HG03097 (cell line): ENCODE results near the gene LRP6.

Source experiments
- ATAC-seq: cut with Tn5 transposase; IDR thresholded peaks from one replicate; pipeline ENCODE4 v1.9.1; 2021; ENCODE audit not compliant: unreplicated experiment, low FRiP score

The LRP6 gene

DNA sequence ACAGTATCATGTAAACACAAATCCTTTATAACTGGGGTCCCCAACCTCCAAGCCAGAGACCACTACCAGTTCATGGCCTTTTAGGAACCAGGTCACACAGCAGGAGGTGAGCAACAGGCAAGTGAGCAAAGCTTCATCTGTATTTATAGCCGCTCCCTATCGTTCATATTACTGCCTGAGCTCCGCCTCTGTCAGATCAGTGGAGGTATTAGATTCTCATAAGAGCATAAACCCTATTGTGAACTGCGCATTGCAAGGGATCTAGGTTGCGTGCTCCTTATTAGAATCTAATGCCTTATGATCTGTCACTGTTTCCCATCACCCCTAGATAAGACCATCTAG lies 49.9 kb downstream of the LRP6 start:
- no peak for ATAC-seq

DNA sequence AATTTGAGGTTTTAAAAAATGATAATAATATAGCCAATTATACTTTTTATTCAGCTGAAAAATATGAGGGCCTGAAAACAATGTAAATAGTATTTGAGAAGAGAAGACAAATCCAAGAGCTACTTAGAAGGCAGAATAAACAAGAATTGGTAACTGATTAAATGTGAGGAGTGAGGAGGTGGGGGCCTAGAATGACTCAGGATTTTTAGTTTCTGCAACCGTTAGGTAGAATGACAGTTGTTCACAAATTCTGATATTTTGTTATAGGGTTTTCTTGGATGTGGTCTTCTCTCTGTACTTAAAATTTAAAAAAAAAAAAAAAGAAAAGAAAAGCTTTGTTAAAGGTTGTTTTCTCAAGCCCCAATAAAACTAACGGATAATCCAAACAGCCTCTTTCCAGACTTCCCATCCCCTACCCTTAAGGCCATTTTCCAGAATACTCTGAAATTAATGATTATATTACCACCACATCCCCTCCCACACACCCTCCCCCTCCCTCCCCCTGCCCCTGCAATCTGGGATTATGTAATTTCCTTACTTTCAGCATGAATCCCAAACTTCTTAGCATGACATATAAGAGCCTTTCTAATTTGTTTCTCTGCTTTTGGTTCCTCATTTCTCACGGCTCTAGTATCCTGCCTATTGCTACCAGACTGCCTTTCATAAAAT lies 50.4 kb downstream of the LRP6 start:
- no peak for ATAC-seq

DNA sequence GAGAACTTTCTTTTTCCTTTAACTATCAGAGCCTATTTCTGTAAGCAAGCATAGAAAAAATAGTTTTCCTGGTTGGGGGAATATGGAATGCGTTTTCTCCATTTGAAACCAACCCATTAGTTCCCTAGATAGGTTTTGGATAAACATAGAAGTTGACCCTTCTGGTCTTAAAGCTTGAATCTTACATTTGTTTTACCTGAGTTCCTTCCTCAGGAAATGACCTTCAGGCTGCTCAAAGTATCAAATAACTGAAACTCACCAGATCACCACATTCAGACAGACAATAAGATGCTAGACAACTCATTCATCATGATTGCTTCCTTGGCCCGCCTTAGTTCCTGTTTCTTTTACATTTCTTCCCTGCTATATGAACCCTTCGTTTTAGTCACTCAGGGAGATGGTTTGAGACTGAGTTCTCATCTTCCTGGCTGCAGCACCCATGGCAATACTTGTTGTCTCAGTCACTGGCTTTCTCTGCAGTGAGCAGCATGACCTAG lies 52.2 kb downstream of the LRP6 start:
- no peak for ATAC-seq

DNA sequence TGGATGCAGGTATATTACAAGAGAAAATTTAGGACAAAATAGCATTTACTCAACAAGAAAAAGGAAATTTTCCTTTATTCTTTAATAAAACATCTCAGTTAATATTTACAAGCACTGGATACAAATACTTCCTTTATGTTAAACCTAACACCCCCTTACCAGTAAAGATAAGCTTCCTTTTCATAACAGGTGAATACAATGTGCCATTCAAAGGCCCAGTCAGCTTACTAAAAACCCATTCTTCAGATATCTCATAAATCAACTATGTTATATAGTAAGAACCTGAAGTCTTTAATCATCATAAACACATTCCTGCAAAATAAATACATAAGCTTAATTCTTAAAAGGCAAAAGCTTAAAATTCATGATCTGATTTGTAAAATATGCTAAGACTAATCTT lies 52.6 kb downstream of the LRP6 start:
- no peak for ATAC-seq

DNA sequence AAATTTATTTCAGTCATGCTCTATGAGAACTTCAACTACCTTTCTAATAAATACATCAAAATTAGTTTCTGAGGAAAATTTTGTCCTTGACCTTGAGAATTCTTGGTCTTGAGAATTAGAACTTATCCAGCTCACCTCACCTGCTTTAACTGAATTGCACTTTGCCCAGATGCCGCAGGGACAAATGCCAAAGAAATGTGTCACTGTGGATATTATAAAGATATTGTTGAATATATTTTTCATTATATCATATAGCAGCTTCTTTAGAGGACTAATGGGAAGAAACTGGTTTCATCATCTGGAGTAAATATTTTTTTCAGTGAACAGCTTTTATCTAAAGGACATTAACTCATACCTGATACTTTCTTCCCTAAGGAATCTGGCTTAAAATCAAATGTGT lies 54.1 kb downstream of the LRP6 start:
- ATAC-seq = no peak

DNA sequence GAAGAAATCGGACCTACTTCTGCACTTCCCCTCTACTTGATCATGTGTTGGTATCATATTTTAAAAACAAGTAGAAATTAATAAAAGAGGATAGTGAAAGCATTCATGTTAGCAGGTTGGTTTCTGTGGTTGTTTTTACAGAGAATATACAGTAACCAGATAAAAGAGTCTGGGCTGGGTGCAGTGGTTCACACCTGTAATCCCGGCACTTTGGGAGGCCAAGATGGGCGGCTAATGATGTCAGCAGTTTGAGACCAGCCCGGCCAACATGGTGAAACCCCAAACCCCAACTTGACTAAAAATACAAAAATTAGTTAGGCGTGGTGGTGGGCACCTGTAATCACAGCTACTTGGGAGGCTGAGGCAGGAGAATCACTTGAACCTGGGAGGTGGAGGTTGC lies 55.9 kb downstream of the LRP6 start:
- no peak for ATAC-seq

DNA sequence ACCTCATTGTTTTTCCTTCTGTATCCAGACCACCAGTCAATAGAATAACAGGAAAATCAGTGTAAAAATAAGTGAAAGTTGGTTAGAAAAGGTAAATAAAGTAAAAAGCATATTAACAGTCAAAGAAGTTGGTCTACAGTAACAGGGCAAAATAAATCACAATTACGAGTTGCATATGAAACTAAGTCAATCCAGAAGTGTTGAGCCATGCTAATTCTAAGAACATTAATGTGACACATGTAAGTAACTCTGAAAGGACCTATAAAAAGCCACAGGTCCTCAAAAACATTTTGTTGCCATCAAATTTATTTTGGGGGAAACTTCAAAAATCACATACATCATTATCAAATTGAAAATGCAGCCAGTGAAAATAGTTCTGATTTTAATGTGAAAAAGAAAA lies 56.4 kb downstream of the LRP6 start:
- ATAC-seq = no peak

DNA sequence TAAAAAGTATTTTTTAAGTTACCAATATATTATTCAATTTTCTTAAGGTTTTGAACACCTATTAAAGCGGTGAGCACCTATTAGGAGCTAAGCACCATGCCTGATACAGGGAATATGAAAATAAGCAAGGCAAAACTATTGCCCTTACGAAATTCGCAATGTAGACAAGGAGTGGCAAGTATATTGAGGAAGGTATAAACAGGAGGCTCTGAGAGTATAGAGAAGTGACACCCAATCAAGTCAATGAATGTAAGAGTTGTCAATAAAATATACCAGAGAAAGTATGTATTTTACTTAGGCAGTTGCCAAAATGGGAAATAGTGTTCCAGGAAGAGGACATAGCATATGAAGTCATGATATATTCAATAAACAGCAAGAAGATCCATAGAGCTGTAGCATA lies 57.2 kb downstream of the LRP6 start:
- ATAC-seq = no peak

DNA sequence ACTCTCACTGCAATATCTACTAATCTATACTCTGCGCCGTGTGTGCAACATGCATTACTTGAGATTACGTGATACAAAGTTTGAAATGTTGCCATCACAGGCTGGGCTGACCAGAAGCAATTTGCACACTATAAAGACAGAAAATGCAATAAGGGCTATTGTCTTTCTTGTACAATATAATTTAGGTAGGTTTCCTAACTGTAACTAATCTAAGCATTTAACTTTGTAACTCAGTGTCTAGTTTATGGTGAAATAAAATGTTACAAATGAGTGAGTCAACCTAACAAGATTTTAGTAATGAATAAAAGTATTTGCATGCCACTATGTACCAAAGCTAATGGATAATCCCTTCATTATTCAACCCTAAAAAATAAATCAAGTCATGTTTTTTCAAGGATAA lies 57.8 kb downstream of the LRP6 start:
- ATAC-seq = no peak

DNA sequence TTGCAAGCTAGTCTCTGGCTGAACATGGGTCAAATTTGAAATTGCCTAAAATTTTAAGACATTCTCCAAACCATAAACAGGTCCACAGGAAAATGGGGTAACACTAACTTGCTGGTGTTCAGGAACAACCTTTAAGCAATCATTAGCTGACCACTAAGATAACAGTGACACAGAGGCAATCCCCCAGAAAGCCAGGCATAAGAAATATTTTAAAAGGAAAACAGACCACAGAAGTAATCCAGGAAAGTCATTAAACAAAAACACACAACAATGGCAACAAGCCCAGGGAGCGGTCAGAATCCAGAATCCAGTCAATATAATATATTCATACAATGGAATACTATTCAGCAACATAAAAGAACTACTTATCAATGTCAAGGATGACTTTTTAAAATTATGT lies 59.1 kb downstream of the LRP6 start:
- ATAC-seq = no peak

DNA sequence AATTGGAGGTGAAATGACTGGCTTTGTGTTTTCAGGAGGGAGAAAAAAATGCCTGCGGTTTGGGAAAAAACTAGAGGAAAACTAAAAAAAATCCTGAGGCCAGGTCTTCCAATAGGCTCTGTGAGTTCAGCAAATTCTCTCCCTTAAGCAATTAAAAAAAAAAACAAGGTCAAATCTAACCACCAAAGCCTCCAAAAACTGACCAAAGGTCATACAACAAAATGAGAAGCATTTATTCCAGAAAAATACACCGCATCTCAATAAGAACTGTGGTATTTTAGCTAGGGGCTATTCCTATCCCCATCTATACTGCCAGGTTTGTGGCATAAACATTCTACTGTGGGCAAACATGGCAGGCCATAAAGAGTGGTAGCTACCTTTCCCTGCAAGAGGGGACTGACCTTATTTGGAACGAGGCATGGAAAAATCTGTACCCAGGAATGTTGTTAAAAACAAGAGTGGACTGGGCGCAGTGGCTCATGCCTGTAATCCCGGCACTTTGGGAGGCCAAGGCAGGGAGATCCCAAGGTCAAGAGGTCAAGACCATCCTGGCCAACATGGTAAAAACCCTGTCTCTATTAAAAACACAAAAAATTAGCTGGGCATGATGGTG lies 60.0 kb downstream of the LRP6 start:
- no peak for ATAC-seq

DNA sequence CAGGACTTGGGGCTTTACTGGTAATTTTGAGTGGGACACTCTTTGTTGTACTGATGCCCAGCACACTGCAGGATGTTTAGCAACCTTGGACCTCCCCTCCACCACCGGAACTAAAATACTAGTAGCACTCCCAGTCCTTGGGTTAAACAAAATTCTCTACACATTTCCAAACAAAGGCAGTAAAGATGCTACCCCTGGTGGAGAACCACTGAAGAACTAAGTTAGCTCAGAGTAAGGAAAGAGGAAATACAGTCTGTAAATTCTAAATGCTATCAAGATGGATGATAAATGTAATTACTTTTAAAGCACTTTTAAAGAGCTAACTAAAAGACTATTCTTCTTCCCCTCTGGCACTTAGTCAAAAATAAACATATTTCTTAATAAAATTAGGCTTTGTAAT lies 64.1 kb downstream of the LRP6 start:
- no peak for ATAC-seq

DNA sequence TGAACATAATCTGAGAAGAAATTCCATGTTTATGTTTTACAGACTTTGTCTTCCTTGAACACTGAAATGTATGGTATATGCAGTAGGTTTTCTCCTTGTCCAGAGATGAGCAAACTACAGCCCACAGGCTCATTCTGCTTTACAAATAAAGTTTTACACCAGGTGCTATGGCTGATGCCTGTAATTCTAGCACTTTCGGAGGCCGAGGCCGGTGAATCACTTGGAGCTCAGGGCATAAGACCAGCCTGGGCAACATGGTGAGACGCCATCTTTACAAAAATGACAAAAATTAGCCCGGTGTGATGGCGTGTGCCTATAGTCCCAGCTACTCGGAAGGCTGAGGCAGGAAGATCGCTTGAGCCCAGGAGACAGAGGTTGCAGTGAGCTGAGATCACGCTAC lies 64.7 kb downstream of the LRP6 start:
- ATAC-seq = no peak

DNA sequence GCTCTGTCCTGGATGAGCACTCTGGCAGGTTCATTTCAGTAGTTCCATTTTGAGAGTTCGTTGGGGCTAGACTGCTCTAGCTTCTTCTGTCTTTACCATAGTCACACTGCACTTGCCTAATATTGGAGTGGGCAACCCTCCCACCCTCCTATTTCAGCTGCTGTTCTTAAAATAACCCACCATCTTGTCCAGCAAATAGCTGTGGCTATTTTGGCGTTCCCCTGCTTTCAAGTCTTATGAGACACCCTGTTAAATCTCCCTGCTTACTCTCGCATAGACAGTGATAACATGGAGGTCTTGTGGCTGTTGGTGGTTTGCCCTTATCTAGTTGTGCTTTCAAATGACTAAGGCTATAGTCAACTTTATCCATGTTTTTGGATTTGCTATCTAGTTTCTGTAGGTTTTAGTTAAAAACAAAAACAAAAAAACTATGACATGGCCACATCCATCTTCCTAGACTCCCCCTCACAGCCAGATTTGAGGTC lies 65.5 kb downstream of the LRP6 start:
- no peak for ATAC-seq

DNA sequence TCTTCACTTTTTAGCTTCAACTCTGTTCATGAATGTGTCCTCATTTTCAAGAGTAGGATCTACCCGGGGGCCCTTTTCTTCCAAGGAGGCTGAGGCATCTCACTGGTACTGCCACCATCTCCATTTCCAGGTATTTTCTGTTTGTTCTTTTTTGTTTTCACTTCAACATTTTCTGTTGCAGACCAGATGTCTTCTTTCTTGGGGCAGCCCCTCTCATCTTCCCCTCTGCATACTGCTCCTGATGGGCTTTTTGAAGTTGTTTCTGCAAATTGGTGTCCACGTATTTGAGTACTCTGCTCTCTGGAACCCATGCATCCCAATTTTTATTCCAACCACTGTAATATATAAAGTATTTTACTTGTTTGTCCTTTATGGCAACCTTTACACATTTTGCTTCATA lies 66.5 kb downstream of the LRP6 start:
- ATAC-seq = no peak

DNA sequence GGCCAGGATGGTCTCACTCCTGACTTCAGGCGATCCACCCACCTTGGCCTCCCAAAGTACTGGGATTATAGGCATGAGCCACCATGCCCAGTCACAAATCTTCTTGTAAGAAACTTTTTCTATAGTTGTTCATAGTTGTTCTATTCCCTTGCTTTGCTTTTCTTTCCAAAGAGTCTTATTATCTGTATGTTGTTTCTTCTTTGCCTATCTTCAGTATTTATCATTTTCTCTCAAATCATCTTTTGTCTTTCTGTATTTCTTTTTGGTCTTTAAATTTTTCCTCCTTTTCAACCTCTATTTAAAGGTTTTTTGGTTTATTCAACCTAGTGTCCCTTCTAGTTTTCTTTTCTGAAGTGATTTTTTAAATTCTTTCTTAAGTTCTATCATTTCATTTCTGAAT lies 68.7 kb downstream of the LRP6 start:
- ATAC-seq = no peak

DNA sequence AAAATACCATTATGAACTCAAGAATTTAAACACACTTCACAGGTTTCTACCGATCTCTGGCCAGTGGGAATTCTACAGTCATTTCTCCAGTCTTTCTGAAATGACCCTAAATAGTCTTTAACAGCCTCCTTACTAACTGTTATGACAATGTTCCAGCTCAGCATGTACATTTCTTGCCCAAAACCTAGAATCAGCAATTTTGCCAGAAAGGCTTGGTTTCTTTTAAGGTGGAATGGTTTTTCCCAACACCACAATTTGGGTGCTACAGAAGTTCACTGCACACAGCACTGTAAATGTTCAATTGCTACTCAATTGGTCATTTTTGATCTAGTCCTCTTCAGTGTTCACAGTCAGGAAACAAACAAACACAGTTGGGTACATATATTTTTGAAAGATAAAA lies 69.7 kb downstream of the LRP6 start:
- no peak for ATAC-seq

DNA sequence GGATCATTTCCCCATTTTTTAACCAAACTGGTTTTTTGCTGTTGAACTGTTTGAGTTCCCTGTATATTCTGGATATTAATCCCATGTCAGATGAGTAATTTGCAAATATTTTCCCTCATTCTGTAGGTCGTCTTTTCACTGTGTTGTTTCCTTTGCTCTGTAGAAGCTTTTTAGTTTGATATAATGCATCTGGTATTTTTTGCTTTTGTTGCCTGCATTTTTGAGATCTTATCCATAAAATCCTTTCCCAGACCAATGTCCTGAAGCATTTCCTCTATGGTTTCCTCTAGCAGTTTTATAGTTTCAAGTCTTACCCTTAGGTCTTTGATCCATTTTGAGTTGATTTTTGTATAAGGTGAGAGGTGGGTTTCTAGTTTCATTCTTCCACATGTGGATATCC lies 71.3 kb downstream of the LRP6 start:
- ATAC-seq = no peak

DNA sequence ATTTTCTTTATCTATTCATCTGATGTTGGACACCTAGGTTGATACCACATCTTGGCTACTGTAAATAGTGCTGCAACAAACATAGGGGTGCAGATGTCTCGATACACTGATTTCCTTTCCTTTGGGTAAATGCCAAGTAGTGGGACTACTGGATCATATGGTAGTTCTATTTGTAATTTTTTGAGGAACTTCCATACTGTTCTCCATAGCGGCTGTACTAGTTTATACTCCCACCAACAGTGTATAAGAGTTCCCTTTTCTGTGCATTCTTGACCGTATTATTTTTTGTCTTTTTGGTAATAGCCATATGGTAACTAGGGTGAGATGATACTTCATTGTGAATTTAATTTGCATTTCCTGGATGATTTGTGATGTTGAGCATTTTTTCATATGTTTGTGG lies 71.8 kb downstream of the LRP6 start:
- no peak for ATAC-seq

DNA sequence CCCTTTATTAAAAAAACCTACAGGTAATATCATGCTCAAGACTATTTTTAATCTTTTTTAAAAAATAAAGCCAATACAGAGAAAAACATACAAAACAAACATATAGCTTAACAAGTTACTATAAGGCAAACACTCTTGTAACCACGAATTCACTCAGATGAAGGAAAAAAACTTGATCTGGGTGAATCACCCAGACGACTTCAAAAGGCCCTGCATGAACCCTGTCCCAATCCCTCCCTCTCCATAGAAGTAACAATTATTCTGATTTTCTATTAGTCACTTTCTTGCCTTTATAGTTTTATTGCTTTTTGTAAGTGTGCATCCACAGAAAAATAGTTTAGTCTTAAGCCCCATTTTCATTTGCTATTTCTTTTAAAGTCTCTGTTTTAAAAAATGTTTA lies 72.6 kb downstream of the LRP6 start:
- ATAC-seq = no peak

DNA sequence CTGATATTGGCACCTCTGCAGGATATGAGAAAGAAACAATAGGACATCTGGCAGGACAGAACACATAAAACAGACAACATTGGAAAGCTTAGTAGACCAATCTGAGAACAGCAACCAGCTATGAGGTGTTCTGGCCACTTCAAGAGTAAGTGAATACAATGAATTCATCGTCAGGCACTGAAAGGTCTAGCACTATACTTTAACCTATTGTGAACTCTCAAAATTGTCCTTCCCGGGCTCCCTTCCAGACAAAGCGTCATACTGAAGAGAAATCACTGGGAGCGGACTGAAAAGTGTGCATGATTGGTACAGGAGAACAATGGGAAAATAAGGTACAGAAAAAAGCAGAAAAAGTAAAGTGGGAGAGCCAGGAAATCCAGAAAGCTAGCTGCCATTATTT lies 75.8 kb downstream of the LRP6 start:
- ATAC-seq = no peak

DNA sequence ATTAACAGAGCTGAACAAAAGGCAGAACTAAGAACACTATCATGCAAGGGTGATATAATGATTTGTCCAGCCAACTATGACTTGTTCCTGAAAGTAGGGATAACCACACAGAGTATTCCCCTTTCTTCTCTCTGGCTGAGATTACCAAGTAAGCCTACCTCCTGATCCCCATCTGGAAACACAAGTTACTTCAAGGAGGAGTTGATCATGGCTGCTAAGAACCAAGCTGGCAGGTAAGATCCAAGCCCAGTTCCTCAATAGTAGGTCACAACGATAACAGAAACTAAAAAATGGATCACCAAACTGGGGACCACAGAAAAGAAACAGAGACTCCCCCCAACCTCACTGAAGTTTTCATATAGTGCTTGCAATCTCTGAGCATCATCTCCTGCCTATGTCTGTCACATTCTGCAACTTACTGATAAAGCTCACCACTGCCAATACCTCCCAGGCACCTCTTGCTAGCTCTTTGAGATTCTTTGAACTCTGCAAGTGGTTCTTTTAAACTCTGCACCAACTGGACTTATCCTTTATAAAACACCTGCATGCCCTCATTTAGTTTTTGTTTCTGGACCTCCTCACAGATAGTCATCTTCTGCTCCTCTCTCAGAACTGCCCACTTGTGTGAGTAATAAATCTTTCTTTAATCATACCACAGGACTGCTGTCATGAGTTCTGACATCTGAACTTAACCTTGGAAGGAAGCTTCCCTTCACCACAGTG lies 76.6 kb downstream of the LRP6 start:
- no peak for ATAC-seq
